Stimulated activated naive CD8-positive, alpha-beta T cell treated with anti-CD3 and anti-CD28 coated beads, Interleukin-15, Interleukin-2, amounts not matched to agents 100 U/mL and 50 U/mL, for 24 hours (primary cell): Measurements from ENCODE around the gene HSD11B2.
"Not testable (repeated sequence)": the region's sequence is repeated elsewhere in the genome, so short reads cannot be mapped to it uniquely, and the experiment has no call there.

Experiments
- ATAC-seq: fragments of 150-1000 bp; cut with Tn5 transposase; one replicate; pipeline ENCODE4 v1.10.0; 2021
- DNase-seq: peaks from one replicate; pipeline ENCODE4 v3.0.0; 2021

The HSD11B2 gene

DNA sequence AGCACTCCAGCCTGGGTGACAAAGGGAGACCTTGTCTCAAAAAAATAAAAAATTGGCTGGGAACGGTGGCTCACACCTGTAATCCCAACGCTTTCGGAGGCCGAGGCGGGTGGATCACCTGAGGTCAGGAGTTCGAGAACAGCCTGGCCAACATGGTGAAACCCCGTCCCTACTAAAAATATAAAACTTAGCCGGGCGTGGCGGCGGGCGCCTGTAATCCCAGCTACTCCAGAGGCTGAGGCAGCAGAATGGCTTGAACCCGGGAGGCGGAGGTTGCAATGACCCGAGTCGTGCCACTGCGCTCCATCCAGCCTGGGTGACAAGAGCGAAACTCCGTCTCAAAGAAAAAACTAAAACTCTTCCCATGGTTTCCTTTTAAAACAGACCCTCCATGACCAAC, 15.5 kb upstream of the HSD11B2 start:
- ATAC-seq, DNase-seq: not testable (repeated sequence)

DNA sequence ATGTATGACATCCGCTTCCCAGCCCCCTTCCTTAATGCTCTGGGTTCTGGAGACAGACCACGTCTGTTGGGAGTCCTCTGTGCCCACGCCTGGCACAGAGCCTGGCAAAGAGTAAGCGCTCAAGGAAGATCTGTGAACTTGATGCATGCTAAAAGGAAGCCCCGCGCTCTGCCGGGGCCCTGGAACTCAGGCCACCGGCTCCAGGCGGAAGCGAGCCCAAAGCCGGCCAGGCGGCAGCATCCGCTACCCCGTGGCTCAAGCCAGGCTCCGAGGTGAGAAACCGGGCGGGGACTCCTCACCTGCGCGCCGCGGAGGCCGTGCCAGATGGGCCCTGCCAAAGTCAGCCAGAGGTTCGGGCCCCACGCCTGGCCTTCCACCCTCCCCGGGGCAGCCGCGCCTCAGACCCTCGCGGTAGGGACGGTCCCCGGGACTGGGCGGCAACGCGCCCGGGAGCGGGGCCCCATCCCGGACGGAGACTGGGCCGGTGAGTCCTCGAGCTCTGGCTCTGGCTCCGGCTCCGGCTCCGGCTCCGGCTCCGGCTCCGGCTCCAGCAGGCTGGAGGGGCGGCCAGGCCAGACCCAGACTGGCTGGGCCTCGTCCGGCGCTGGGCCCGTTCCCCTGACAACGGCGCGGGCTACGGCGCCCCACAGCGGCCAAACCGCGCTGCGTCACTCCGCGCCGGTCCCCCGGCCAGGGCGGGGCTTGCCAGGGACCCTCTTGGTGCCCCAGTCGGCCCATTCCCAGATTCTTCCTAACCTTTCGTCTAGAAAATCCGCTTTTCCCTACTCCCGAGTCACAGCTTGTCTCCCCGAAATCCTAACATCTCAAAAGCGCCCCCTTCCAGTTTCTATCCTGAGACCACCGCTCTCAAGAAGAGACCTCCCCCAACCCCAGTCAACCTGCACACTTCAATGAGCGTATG, 14.8 kb upstream of the HSD11B2 start, which contains the start of gene ZDHHC1:
TSS of gene ZDHHC1 (minus strand) at position 606 of the 922 bp plus-strand sequence. CDS start 8,702 bp downstream, outside the sequence.
- DNase-seq: peak; percentile 78
- ATAC-seq: peak; percentile 89

GRCh38 chr16:67417333-67418061, 13.4 kb upstream of the HSD11B2 start:
- DNase-seq (no peak), ATAC-seq (no peak)

DNA sequence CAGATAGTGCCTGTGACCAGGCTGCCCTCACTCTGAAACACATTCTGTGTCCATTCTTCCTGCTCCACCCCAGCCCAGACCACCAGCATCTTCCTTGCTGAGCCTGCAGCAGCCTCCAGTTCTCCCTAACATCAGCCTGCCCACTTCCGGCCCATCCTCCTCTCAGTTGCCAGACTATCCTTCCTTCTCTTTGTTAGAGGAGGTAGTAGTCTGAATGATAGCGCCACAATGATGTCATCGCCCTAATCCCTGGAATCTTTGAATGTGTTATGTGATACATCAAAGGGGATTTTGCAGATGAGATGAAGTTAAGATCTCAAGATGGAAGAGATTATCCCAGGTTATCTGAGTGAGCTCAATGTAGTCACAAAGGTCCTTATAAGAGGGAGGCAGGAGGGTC, 11.4 kb upstream of the HSD11B2 start:
- no peak for ATAC-seq
- no peak for DNase-seq

GRCh38 chr16:67419931-67420330, 11.0 kb upstream of the HSD11B2 start:
- no peak for DNase-seq
- ATAC-seq: no peak

- ATAC-seq (no peak), DNase-seq (no peak)
Measured at GRCh38 chr16:67421030-67421429, 9.9 kb upstream of the HSD11B2 start.

DNA sequence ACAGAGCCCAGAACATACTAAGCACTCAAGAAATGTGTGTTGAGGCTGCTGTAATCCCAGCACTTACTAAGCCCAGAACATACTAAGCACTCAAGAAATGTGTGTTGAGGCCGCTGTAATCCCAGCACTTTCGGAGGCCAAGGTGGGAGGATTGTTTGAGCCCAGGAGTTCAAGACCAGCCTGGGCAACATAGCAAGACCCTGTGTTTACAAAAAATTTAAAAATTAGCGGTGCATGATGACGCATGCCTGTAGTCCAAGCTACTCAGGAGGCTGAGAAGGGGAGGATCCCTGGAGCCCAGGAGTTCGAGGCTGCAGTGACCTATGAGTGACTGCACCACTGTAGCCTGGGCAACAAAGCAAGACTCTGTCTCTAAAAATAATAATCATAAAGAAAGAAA, 7.9 kb upstream of the HSD11B2 start:
- ATAC-seq: no peak
- DNase-seq: no peak

DNA sequence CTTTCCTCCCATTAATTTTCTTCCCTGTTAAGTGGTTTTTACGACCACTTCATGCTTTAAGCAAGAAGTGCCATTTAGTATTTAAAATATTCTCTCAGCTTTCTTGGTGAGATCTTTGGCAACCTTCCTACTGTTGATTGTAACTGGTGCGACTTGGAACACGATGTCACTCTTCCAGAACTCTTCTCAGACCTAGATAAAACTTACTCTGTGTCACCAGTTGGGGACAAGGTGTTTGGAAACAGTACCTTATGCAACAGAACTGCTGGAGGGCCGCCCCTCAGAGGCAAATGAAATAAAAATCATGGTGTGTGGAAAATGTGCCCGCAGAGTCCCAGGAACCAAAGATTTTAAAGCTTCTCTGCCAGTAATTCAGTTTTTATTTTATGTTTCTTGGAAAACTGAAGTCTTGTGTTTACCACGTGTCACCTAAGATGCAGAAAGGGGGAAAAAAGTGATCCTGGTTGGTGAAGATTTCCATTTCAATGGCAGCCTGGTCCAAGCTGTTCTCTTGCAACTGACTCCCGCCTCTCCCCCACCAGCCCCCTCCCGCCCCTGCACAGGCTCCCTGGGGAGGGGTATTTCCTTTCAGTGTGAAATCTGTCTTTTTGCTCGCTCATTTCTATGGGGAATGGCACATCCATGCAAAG, 7.2 kb upstream of the HSD11B2 start:
- ATAC-seq (no peak), DNase-seq (no peak)

GRCh38 chr16:67424261-67424615, 6.7 kb upstream of the HSD11B2 start:
- ATAC-seq (no peak), DNase-seq (no peak)

- DNase-seq (no peak), ATAC-seq (no peak)
Measured at GRCh38 chr16:67425061-67425460, 5.9 kb upstream of the HSD11B2 start.

- DNase-seq (no peak), ATAC-seq (no peak)
Measured at GRCh38 chr16:67425580-67425979, 5.3 kb upstream of the HSD11B2 start.

DNA sequence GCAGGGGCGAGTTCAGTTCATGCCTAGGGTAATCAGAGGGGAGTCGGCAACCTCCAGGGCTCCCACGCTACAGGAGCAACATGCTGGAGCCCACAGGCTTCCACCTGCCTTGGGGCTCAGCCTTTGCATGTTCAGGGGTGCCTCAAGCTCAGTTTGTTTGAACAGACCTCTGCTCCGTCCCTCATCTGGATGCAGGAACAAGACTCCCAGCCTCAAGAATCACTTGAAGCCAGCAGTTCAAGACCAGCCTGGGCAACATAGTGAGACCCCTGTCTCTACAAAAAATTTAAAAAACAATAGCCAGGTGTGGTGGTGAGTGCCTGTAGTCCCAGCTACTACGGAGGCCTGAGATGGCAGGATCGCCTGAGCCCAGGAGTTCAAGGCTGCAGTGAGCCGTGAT, 4.9 kb upstream of the HSD11B2 start:
- ATAC-seq: no peak

GRCh38 chr16:67426950-67427349, 4.0 kb upstream of the HSD11B2 start:
- no peak for ATAC-seq
- DNase-seq: no peak

More for the DNA sequence above, 4.9 kb upstream of the HSD11B2 start:
- no peak for DNase-seq

GRCh38 chr16:67428146-67428731, 2.7 kb upstream of the HSD11B2 start:
- peak; percentile 50 for ATAC-seq
- DNase-seq: peak; percentile 78

GRCh38 chr16:67429053-67429798, 1.7 kb upstream of the HSD11B2 start:
- no peak for ATAC-seq
- DNase-seq: no peak

DNA sequence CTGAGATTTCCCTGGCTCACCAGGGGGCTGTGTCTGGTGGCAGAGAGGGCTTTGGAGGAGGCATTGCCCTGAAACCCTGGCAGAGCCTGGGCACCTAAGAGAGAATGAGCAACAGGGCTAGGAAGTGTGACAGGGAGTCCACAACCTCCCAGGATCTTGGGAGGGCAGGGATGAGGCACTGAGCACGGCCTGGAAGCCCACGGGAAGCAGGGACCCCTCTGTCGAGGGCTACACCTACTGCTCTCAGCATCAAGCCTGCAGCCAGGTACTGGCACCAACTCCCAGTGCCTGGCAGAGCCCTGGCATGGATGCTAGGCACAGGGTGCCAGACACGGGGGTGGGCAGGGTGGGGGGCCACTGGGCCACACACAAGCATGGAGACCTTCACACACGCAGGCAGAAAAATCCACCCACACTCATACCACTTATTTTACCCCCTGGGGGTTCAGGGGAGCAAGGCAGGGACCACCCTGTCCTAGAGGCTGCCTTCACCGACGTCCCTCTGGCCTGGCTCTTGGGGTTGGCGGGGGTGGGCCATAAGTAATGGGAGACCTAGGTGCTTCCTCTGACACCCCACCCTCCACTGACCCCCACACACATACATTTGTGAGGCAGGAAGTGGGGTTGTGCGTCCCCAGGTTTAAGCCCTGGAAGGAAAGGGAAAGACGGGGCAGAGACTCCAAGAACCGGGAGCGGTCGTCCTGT, 970 bp upstream of the HSD11B2 start:
- no peak for DNase-seq
- ATAC-seq: no peak

DNA sequence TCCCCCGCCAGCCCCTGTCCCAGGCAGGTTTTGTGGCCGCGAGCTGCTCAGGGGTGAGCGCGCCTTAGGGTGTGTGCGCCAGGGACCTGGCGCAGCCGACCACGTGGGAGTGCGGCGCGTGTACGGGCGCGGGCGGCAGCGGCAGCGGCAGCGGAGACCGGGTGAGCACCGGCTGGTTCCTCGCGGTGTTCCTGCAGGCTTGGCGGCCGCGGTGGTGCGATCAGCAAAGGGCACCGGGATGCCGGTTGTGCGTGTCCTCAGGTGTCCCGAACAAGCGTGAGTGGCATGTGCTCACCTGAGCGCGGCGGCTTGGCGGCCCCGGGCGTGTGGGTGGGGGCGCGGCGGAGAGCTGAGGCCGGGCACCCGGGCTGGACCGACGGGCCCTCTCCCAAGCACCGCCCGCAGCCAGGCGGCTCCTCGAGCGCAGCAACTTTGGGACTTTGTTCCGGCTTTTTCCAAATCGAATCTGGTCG, 381 bp upstream of the HSD11B2 start:
- DNase-seq (peak; percentile 45), ATAC-seq (peak; percentile 26)

DNA sequence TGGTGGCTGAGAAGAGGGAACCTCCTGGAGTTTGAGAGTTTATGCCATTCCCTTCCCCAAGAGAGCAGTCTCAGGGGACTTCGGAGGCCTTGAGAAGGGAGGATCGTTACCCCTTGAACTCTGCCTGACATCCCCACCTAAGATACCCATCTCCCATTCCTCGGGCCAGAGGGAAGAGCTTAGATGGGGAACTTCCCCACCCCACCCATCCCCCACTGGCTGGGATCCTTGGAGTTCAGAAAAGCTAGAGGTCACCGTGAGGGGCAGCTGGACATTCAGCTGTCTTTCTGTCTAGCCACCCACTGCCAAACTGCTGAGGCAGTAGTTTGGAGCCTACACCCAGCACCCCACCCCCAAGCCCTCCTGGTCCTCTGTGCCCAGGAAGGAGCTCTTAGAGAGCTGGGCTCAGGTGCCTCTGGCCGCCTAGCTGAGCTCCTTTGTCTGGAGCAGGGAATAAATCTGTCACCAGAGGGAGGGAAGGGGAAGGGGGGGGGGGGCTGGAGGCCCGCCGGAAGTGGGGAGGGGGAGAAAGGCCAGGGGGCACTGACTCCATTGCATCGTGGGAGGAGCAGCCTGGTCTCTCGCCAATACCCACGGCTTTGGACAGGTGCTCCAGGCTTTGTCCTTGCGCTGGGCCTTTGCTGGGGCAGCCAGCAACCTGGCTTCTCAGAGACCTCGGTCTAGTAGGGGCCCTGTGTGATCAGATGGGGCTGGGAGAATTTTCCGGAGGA, 1.0 kb downstream of the HSD11B2 start:
- DNase-seq (no peak), ATAC-seq (no peak)

- no peak for ATAC-seq
Measured at GRCh38 chr16:67432506-67432890, 1.6 kb downstream of the HSD11B2 start.

DNA sequence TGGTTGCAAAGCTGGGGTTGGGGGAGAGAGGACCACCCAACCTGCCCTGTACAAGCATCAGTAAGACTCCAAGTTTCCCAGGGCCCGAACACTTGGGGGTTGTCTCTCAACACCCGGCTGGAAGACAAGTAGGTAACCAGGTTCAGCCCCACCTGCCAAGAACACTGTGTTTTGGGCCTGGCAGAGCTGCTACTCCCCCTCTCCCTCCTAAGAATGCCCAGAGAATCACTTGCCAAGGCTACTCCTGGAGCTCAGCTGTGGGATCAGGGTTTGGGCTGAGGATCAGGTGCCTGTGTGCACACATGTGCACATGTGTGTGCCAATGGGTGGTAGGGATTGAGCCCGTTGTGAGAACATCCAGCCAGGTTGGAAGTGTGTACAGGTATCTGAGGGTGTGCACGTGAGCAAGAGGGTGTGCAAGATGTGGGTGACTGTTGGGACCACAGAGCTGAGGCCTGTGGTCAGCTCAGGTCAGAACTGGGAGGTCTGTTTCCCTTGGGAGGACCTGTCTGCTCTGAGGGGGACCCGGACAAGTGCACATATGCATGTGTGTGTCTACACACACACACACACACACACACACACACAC, 2.3 kb downstream of the HSD11B2 start:
- ATAC-seq (no peak), DNase-seq (no peak)

More at GRCh38 chr16:67432506-67432890, 1.6 kb downstream of the HSD11B2 start:
- no peak for DNase-seq
